Ovary (tissue), 3 donors: ENCODE data around the gene CUBN.

ENCODE experiments used
- EP300 ChIP-seq: sonication (generic); formaldehyde crosslinking; IDR thresholded peaks from one replicate; pipeline ENCODE4 v1.6.1; 2017; ENCODE audit warnings: antibody characterized with exemption
- POLR2A ChIP-seq: fragments of 450-650 bp; IDR thresholded peaks from one replicate; pipeline ENCODE4 v1.6.1; 2017; ENCODE audit warnings: antibody characterized with exemption, mild to moderate bottlenecking, moderate library complexity
- TF ChIP-seq, protein P1 (sequence below), 3 donors: fragments of 450-650 bp in 2 of 3; fragments of 200-600 bp in 1 of 3; IDR thresholded peaks; one replicate each; pipeline versions ENCODE4 v1.5.1 to v1.8.0; 2016 to 2022; ENCODE audit warnings: antibody characterized with exemption in 3 of 3, mild to moderate bottlenecking in 1 of 3
- donor health status: DM: no; HTN: no; CAD: no.

GRCh38 chr10:16987976-16988610 lies 141.5 kb downstream of the CUBN start:
- TF ChIP-seq, protein P1, sequence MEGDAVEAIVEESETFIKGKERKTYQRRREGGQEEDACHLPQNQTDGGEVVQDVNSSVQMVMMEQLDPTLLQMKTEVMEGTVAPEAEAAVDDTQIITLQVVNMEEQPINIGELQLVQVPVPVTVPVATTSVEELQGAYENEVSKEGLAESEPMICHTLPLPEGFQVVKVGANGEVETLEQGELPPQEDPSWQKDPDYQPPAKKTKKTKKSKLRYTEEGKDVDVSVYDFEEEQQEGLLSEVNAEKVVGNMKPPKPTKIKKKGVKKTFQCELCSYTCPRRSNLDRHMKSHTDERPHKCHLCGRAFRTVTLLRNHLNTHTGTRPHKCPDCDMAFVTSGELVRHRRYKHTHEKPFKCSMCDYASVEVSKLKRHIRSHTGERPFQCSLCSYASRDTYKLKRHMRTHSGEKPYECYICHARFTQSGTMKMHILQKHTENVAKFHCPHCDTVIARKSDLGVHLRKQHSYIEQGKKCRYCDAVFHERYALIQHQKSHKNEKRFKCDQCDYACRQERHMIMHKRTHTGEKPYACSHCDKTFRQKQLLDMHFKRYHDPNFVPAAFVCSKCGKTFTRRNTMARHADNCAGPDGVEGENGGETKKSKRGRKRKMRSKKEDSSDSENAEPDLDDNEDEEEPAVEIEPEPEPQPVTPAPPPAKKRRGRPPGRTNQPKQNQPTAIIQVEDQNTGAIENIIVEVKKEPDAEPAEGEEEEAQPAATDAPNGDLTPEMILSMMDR (IDR thresholded peaks at IDR 0.05), result no peak
- TF ChIP-seq EP300 (no peak), POLR2A (no peak)
